ENCODE measurements around the gene RFX3.

- TF ChIP-seq, protein P1, sequence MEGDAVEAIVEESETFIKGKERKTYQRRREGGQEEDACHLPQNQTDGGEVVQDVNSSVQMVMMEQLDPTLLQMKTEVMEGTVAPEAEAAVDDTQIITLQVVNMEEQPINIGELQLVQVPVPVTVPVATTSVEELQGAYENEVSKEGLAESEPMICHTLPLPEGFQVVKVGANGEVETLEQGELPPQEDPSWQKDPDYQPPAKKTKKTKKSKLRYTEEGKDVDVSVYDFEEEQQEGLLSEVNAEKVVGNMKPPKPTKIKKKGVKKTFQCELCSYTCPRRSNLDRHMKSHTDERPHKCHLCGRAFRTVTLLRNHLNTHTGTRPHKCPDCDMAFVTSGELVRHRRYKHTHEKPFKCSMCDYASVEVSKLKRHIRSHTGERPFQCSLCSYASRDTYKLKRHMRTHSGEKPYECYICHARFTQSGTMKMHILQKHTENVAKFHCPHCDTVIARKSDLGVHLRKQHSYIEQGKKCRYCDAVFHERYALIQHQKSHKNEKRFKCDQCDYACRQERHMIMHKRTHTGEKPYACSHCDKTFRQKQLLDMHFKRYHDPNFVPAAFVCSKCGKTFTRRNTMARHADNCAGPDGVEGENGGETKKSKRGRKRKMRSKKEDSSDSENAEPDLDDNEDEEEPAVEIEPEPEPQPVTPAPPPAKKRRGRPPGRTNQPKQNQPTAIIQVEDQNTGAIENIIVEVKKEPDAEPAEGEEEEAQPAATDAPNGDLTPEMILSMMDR (conservative IDR thresholded peaks at IDR 0.05): no peak
- TF ChIP-seq ZFX (IDR thresholded peaks at IDR 0.05): no peak
Observed at GRCh38 chr9:3471883-3472282, 53.9 kb downstream of the RFX3 start.

Data from C4-2B (cell line).